Raji (cell line): ENCODE measurements around the gene PRXL2B.

Experiments used
- POLR2A ChIP-seq: IDR thresholded peaks from 2 replicates; pipeline ENCODE4 v1.6.1; 2011; ENCODE audit warnings: low read depth, low read length, control low read depth; ENCODE audit not compliant: insufficient read depth

Gene PRXL2B

GRCh38 chr1:2586154-2587070, at the start of gene PRXL2B:
TSS of gene PRXL2B (plus strand) at chr1:2586777. CDS start at chr1:2586886, 109 bp downstream.
- peak; percentile 65 for TF ChIP-seq POLR2A

GRCh38 chr1:2537784-2538115, 48.8 kb upstream of the PRXL2B start:
- TF ChIP-seq POLR2A: no peak

- no peak for TF ChIP-seq POLR2A
Observed at GRCh38 chr1:2538376-2538775, 48.2 kb upstream of the PRXL2B start.

GRCh38 chr1:2538872-2539271, 47.7 kb upstream of the PRXL2B start:
- TF ChIP-seq POLR2A: no peak

- TF ChIP-seq POLR2A: no peak
Observed at GRCh38 chr1:2539312-2539907, 47.2 kb upstream of the PRXL2B start.

- TF ChIP-seq POLR2A: no peak
Observed at GRCh38 chr1:2540816-2541492, 45.6 kb upstream of the PRXL2B start.

- TF ChIP-seq POLR2A: no peak
Observed at GRCh38 chr1:2541619-2542245, 44.8 kb upstream of the PRXL2B start.

GRCh38 chr1:2542246-2542915, 44.2 kb upstream of the PRXL2B start:
- no peak for TF ChIP-seq POLR2A

- no peak for TF ChIP-seq POLR2A
Observed at GRCh38 chr1:2543543-2544092, 43.0 kb upstream of the PRXL2B start.

GRCh38 chr1:2544093-2544874, 42.3 kb upstream of the PRXL2B start:
- no peak for TF ChIP-seq POLR2A

- TF ChIP-seq POLR2A: no peak
Observed at GRCh38 chr1:2544875-2545640, 41.5 kb upstream of the PRXL2B start.

- TF ChIP-seq POLR2A: peak; percentile 95
Observed at GRCh38 chr1:2545754-2546514, 40.6 kb upstream of the PRXL2B start.
